EH (cell line): ENCODE data around the gene SBF1.

Experiments used
- DNase-seq: peaks from one replicate; pipeline ENCODE4 v3.0.0-alpha.2; 2015; ENCODE audit warnings: low read depth

The SBF1 gene

DNA sequence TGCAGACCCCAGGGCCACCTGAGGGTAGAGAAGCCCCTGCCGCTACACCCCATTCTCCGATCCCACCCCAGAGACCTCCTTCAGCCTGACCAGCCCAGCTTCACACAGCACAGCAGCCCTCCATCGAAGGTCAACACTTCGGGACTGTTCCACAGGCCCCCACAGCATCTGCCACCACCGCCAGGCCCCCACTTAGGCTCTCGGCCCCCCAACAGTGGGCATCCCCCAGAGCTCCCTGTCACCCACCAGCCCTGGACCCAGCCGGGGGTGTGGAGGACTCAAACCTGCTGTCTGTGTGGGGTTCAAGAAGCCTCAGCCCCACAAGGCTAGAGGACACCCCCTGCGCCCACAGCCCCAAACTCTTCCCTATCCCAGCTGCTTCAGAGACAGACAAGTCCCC, 6.2 kb downstream of the SBF1 start:
- no peak for DNase-seq

GRCh38 chr22:50467773-50468440, 6.9 kb downstream of the SBF1 start:
- no peak for DNase-seq

GRCh38 chr22:50467341-50467740, 7.5 kb downstream of the SBF1 start:
- DNase-seq, result no peak

DNA sequence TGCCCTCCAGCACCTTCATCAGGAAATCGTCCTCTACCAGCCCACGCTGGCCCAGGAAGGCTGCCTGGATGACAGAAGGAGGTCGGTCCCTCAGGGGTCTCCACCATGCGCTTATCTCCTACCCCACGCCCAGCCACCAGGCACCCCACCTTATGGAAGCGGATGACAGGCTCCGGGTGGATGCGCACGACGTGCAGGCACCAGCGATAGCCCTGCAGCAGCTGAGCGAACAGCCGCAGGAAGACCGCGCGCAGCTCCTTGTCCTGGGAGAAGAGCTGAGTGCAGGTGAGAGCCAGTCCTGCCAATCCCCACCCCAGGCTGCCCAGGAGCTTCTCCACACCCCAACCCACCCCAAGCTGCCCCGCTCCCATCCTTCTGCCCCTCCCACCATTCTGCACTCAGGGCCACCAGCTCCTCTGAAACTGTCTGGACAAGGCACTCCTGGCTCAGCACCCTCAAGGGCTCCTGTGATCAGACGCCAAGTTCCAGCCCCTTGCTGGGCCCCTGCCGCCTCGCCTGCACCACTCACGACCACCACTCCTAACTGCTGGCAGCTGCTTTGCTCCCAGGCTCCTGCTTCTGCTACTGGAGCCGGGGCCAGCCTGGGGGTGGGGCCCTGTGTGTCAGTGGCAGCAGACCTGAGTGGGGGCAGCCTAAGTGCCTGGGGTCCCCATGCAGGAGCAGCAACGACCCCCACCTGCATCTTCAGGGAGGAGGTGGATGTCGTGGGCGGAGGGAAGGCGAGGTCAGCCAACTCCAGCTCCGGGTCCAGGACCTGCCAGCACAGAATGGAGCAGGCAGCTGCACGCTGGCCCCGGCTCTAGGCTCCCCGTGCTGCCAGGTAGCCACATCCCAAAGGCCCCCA, 9.5 kb downstream of the SBF1 start:
- no peak for DNase-seq

DNA sequence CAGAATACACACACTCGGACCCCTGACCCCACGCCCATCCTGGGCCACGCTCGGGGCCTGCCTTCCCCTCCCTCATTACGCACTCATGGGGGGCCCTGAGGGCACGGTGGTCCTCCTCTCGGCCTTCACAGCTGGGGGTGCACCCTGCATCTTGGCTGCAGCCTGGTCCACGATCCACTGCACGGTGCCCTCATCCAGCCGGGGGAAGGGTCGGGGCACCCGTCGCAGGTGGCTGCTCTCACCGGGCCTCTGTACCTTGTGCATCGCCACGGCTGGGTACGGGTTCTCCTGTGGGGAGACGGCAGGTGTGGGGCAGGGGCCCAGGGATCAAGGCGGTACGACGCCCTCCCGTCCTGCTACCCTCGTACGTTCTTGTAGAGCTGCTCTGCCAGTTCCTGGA, 10.4 kb downstream of the SBF1 start:
- no peak for DNase-seq

DNA sequence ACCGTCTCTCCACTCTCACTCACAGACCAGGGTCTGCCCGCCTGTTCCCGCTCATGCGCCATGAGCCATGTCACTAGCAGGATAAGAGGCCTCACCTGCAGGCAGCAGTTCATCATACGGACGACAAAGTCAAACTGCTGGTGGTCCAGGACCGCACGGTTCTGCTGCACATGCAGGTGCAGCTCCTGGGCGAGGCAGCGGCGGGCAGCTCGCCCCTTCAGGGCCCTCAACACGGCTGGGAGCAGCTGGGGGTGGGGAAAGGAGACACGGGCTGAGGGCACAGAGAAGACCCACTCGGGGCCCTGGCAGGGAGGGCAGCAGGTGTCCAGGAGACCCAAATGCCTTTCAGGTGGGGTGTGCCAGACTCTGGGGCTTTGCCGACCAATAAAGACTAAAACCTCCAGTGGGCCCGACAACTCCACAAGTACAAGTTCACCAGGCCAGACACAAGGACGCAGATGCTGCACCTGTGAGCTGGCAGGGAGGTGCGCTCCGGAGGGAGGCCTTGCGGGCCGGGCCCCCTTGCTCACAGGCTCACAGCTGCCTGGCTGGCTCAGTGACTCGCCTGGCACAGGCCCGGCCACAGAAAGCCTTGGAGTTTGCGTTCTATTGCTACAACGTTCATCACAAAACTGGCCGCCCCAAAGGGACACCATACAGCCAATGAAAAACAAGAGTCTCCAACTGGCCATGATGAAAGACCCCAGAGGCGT, 11.5 kb downstream of the SBF1 start:
- no peak for DNase-seq

- DNase-seq, result no peak
Measured at GRCh38 chr22:50461979-50462540, 12.8 kb downstream of the SBF1 start.

DNA sequence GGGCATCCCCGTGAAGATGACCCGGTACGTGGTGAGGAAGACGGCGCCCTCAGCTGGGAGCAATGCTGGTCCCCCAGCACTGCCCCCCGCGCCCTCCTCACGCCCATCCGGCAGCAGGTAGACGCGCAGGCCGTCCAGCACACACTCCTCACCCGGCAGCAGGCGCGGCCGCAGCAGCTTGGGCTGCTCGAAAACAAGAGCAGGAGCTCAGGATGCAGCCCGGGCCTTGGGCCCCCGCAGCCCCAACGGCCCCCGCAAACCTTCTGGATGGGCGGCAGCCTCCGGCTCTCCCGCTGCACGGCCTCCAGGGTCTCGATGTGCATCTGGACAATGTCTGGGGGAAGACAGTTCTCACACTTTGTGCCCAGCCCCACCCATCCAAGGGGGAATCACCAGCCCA, 13.3 kb downstream of the SBF1 start:
- no peak for DNase-seq

DNA sequence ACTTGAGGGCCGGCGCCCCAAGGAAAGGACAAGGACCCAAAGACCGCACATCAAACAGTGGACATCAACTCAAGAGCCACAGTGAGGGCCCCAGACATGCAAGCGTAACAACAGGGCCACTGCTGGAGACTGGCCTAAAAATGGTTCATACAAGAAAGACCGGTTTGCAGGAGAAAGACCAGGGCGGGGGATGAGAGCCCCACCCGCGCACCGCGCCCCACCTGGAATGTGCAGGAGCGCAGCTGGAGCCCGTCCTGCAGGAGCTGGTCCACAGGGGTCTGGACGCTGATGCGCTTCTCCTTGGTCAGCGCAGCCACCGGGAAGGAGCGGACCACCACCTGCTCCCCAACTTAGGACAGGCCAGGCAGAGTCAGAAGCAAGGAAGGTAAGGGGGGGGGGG, 13.9 kb downstream of the SBF1 start:
- DNase-seq, result no peak

GRCh38 chr22:50459496-50460140, 15.2 kb downstream of the SBF1 start:
- no peak for DNase-seq

- no peak for DNase-seq
Measured at GRCh38 chr22:50459016-50459415, 15.8 kb downstream of the SBF1 start.

DNA sequence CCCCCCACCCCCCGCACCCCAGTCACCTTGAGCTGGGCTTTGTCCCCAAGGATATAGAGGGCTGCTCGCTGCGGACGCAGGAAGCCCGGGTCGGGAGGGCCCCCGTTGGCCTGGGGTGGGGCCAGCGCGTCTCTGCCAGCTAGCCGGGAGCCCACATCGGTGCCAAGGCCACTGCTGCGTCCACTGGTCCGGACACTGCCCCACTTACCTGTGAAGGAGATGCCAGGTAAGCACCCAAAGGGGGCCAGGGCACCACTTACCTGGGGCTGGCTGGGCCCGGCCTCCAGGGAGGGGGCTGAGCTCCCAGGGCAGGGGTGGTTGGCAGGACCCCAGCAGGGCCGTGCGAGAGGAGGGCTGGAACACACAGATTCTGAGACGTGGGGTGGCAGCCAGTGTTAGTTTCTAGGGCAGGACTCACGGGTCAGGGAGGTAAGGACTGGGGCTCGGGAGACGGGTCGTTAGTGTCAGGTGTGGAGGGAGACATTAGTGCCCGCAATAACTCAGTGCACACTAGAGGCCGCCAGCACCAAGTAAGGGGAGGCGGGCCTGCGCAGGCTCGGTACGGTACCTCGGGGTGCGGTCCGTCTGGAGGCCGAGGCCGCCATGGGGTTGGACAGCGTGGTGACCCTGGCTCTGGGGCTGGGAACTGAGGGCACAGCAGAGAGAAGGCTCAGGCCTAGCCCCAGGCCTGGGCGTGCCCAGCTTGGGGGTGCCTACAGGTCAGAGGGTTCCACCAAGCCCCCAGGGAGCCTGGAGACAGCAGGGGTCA, 18.2 kb downstream of the SBF1 start:
- no peak for DNase-seq

GRCh38 chr22:50456026-50456425, 18.8 kb downstream of the SBF1 start:
- no peak for DNase-seq

GRCh38 chr22:50455201-50455600, 19.6 kb downstream of the SBF1 start:
- DNase-seq, result no peak

DNA sequence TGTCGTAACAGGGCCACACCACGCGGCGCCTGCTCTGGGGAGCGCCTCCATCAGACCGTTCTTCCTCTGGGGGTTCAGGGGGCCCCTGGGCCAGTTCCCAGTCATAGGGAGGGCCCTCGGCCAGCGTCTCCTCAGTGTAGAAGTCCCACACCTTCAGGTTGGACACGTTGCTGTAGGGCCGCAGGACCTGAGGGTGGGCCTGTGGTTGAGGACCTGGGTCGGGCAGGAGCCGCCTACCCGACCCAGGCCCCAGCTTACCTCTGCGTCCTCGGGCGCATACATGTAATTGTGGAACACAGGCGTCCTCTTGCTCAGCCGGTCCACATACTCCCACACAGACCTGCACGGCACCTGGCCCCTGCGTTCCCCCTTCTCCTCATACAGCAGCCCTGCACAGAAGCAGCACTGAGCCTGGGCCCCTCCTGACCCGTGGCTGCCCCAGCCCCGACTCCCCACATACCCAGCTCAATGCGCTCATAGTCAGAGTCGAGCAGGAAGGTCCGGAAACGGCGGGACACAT, 20.2 kb downstream of the SBF1 start:
- DNase-seq, result no peak

- no peak for DNase-seq
Measured at GRCh38 chr22:50452649-50453048, 22.2 kb downstream of the SBF1 start.

DNA sequence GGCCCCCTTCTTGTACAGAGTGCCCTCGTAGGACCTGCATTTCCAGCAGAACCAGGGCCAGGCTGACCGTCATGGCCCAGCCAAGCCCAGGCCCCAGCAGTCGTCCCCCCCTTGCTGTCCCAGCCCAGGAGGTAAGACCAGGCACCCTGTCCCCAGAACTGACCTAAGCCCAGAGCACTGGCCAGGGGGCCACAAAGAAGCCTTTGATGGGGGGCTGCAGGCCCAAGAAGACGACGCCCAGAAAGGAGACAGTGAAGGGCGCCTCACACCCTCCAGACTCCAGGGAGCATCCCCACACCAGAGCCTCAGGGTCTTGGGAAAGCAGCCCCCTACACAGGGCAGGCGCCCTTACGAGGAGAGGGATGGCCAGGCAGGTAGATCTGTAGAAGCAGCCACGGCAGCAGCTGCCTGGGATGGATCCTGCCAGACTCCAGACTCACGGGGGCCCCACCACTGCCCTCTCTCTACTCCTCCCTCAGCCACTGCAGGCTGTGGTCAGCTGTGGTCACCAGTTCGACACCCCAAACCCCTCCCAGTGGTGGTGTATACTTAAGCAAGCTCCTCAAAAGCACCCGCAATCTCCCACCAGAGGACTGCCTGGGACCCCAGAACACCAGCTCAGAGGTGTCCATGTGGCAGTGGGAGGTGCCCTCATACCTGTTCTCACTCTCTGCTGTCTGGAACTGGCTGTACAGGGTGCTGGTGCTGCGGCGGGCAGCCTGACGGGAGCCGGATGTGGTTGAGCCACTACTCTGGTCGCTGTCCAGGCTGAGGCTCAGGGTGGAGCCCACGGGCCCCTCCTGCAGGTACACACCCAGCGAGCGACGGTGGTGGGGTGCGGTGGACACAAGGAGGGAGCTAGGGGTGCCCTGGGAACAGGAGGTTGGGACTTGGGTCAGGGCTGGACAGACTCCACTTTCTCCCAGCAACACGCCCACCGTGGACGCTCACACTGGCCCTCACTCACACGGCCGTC, 27.0 kb downstream of the SBF1 start:
- DNase-seq, result no peak

DNA sequence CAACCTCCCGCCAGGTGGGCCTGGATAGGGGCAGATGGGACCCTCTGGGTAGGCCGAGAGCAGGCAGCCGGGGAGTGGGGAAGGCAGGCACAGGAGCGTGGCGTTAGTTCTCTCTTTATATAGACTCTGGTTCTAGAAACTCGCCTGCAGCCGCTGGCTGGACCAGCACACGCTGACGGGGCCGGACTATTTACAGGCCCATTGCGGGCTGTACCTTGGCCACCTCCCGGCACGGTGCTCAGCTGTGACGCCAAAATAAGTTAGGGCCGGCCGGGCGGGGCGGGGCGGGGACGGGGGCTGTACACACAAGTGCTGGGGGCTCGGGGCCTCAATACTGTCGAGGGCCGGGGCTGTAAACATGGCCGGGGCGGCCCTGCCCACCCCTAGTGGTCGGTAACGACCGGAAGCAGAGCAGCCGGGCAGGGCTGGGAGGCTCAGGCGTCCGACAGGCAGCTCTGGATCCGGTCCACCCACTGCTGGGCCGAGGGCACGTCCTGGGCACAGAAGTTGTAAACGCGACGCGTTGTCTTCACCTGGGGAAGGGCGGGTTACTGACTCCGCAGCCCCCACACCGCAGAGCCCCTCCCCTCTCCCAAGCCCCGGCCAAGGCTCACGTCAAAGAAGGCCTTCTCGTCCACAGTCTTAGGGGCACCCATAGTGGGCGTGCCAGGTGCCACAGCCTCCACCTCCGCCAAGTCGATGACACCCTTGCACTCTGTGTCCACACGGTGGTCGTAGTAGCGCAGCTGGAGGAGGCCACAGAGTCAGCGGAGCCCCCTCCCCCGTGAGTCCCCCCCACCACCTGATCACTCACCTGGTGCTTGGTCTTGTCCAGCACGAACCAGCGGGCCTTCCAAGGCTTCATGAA, 27.9 kb downstream of the SBF1 start:
- DNase-seq, result no peak
